ENCODE measurements around the gene YEATS2.

YEATS2 gene

GRCh38 chr3:183845090-183845489, 147.5 kb downstream of the YEATS2 start:
- Histone ChIP-seq H3K27ac (ENCODE audit: low read depth, low read length) (no peak overlapping the region), H3K9ac (ENCODE audit: low read depth, low read length) (no peak overlapping the region), H3K27me3 (ENCODE audit: insufficient read depth, low read length) (no peaks in the 10 kb centered on the region), H3K4me3 (ENCODE audit: low read length) (no peak overlapping the region), H3K4me1 (ENCODE audit: insufficient read depth, low read length) (no peaks in the 10 kb centered on the region), H3K36me3 (ENCODE audit: insufficient read depth, low read length) (peaks cover 92% of the 10 kb centered on the region), H3K9me3 (ENCODE audit: insufficient read depth, low read depth, low read length) (no peaks in the 10 kb centered on the region)
- WGBS = 96% methylated on average over 4 of the region's 4 CpGs

- Histone ChIP-seq H3K4me1 (ENCODE audit: insufficient read depth, low read length) (no peaks in the 10 kb centered on the region), H3K4me3 (ENCODE audit: low read length) (no peak overlapping the region), H3K9me3 (ENCODE audit: insufficient read depth, low read depth, low read length) (no peaks in the 10 kb centered on the region), H3K9ac (ENCODE audit: low read depth, low read length) (no peak overlapping the region), H3K36me3 (ENCODE audit: insufficient read depth, low read length) (peaks cover 91% of the 10 kb centered on the region), H3K27ac (ENCODE audit: low read depth, low read length) (no peak overlapping the region), H3K27me3 (ENCODE audit: insufficient read depth, low read length) (no peaks in the 10 kb centered on the region)
- 93% methylated on average over 13 of the region's 13 CpGs for WGBS
Measured at GRCh38 chr3:183845608-183846288, 148.2 kb downstream of the YEATS2 start.

- H3K36me3 ChIP-seq (ENCODE audit: insufficient read depth, low read length) = peaks cover 79% of the 10 kb centered on the region
- no peak overlapping the region for H3K9ac ChIP-seq (ENCODE audit: low read depth, low read length)
- H3K27me3 ChIP-seq (ENCODE audit: insufficient read depth, low read length) = no peaks in the 10 kb centered on the region
- no peaks in the 10 kb centered on the region for H3K9me3 ChIP-seq (ENCODE audit: insufficient read depth, low read depth, low read length)
- no peak overlapping the region for H3K27ac ChIP-seq (ENCODE audit: low read depth, low read length)
- no peaks in the 10 kb centered on the region for H3K4me1 ChIP-seq (ENCODE audit: insufficient read depth, low read length)
- 90% methylated on average over 4 of the region's 4 CpGs for WGBS
- H3K4me3 ChIP-seq (ENCODE audit: low read length) = no peak overlapping the region
Measured at GRCh38 chr3:183854318-183855035, 156.9 kb downstream of the YEATS2 start.

- Histone ChIP-seq H3K27ac (ENCODE audit: low read depth, low read length) (no peak overlapping the region), H3K4me3 (ENCODE audit: low read length) (no peak overlapping the region), H3K36me3 (ENCODE audit: insufficient read depth, low read length) (peaks cover 82% of the 10 kb centered on the region), H3K4me1 (ENCODE audit: insufficient read depth, low read length) (no peaks in the 10 kb centered on the region), H3K9me3 (ENCODE audit: insufficient read depth, low read depth, low read length) (no peaks in the 10 kb centered on the region), H3K9ac (ENCODE audit: low read depth, low read length) (no peak overlapping the region), H3K27me3 (ENCODE audit: insufficient read depth, low read length) (no peaks in the 10 kb centered on the region)
- WGBS = 97% methylated on average over 3 of the region's 3 CpGs
Measured at GRCh38 chr3:183857863-183858262, 160.3 kb downstream of the YEATS2 start.

Data from HUES64 (cell line).